Measurements from ENCODE around the gene TLE4. TPM values are rescaled to one million over a fixed set of nuclear protein-coding genes. Genes with fewer than 3 reads are reported as not detected.

The TLE4 gene
- total RNA-seq (ENCODE audit: low replicate concordance) = 4.3 and 18.6 TPM in 2 replicates

GRCh38 chr9:79571309-79572031 is at the start of gene TLE4:
Gene TLE4, plus strand, starts transcription at chr9:79571965. Its CDS starts 826 bp downstream, at chr9:79572791.

